22Rv1 (cell line): ENCODE measurements around the gene ERF.

Experiments used
- H3K27ac ChIP-seq: fragments of 450-650 bp; 2 replicates; pipeline ENCODE4 v1.5.1; 2017
- ZFX ChIP-seq: fragments of 450-650 bp; IDR thresholded peaks from 2 replicates; pipeline ENCODE4 v1.6.1; 2017; ENCODE audit warnings: antibody characterized with exemption, borderline replicate concordance
- TF ChIP-seq, protein P1 (sequence below): fragments of 450-650 bp; IDR thresholded peaks from 2 replicates; pipeline ENCODE4 v1.5.1; 2017; ENCODE audit warnings: mild to moderate bottlenecking

Gene ERF

DNA sequence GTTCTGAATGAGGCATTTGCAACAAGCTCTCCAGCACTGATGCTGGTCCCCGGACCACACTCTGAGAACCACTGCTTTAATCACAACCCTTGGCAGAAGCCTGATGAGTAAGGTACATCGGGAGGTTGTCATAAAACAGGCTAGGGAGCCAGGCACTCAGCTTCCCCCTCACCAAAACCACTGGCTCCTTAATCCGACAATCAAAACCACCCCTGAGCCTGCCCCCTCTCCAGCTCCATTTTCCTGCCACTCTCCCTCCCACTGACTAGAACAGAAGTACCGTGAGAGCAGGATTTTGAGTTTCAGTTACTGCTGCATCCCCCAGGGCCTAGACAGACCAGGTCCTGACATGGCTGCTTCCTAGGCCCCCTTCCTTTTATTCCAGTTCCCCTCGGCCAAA lies 19.7 kb downstream of the ERF start:
- no peak for TF ChIP-seq ZFX
- TF ChIP-seq, protein P1, sequence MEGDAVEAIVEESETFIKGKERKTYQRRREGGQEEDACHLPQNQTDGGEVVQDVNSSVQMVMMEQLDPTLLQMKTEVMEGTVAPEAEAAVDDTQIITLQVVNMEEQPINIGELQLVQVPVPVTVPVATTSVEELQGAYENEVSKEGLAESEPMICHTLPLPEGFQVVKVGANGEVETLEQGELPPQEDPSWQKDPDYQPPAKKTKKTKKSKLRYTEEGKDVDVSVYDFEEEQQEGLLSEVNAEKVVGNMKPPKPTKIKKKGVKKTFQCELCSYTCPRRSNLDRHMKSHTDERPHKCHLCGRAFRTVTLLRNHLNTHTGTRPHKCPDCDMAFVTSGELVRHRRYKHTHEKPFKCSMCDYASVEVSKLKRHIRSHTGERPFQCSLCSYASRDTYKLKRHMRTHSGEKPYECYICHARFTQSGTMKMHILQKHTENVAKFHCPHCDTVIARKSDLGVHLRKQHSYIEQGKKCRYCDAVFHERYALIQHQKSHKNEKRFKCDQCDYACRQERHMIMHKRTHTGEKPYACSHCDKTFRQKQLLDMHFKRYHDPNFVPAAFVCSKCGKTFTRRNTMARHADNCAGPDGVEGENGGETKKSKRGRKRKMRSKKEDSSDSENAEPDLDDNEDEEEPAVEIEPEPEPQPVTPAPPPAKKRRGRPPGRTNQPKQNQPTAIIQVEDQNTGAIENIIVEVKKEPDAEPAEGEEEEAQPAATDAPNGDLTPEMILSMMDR, result no peak
- no peak overlapping the region for H3K27ac ChIP-seq

DNA sequence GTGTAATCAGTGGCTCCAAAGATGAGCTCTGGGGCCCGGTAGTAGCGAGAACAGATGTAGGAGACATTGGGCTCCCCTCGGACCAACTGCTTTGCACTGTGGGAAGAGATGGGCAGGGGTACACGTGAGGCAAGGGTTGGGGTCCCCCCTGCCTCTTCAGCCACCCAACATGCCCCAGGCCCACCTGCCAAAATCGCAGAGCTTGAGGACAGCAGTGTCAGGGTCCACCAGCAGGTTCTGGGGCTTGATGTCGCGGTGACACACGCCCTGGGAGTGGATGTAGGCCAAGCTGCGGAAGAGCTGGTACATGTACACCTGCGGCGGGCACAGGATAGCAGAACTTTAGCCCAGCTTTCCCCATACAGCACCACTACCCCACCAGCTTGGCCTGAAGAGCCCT lies 20.6 kb downstream of the ERF start:
- TF ChIP-seq, protein P1, result no peak
- TF ChIP-seq ZFX, result no peak
- no peak overlapping the region for H3K27ac ChIP-seq

- no peak for TF ChIP-seq ZFX
- TF ChIP-seq, protein P1, result no peak
- no peak overlapping the region for H3K27ac ChIP-seq
Measured at GRCh38 chr19:42233678-42234292, 21.1 kb downstream of the ERF start.

- no peak overlapping the region for H3K27ac ChIP-seq
- no peak for TF ChIP-seq ZFX
- TF ChIP-seq, protein P1, result no peak
Measured at GRCh38 chr19:42233106-42233505, 21.8 kb downstream of the ERF start.

DNA sequence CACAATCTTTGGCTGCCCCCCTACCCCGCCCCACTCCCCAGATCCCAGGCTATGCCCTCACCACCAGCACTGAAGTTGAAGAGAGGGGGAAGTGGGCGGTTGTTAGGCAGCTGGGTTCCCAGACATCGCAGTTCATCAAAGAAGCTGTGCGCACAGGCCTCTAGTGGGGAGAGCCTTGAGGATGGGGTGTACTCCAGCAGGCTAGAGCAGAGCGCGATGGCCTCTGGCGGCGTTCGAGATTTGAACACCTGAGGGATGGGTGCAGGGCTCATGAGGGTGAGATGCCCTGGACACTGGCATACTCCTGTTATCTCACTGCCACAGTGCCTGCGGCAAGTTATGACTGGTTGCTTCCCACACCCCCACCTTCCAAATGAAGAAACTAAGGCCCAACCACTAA lies 22.5 kb downstream of the ERF start:
- no peak overlapping the region for H3K27ac ChIP-seq
- no peak for TF ChIP-seq ZFX
- TF ChIP-seq, protein P1, result no peak

DNA sequence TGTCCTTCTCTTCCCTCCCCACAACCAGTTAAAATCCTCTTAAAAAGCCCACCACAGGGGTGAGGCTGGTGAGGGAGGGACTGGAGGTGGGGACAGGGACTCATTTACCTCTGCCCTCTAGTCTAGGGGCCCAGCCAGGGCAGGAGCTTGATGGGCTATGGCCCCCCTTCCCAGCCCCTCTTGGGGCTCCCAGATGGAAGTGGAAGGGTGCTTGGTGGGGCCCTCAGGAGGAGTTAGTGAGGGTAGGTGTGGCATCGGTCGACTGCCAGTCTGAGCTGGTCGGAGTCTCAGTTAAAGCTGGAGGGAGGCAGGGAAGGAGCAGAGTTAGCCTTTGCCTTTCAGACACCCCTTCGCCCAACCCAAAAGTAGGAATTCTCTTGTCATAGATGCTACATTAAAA lies 24.4 kb downstream of the ERF start:
- TF ChIP-seq ZFX, result no peak
- TF ChIP-seq, protein P1, result no peak
- H3K27ac ChIP-seq, result peak overlapping the region; percentile 2; the same call in 1 of the 2 replicates

DNA sequence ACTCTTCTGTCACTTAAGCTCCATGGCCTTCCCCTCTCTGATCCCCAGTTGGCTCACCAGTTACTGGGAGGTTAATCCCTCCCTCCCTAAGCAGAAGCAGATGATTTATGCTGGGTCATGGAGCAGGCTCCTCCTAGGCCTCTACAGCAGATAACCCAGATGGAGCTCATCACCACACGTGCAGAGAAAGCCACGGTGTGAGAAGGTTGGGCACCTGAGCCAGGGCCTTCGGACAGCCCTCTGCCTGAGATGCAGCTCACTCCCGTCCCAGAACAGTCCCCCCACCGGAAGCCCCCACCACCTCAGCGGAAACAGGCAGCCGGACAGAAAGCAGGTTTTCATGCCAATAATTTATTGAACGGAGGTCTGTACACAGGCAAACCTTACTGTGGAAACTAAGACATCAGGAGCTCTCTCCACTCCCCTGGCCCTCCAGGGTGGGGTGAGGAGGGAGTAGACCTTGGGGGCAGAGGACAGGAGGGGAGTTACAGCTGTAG lies 25.0 kb downstream of the ERF start:
- TF ChIP-seq, protein P1, result no peak
- TF ChIP-seq ZFX, result no peak
- H3K27ac ChIP-seq, result peak overlapping the region; percentile 15; the same call in 1 of the 2 replicates
